Dedifferentiated amniotic fluid mesenchymal stem cell (primary cell): ENCODE data around the gene GPR32.
"Not testable (repeated sequence)": the region's sequence is repeated elsewhere in the genome, so short reads cannot be mapped to it uniquely, and the experiment has no call there.

Source experiments
- DNase-seq: peaks from one replicate; pipeline ENCODE4 v3.0.0-alpha.2; 2016; ENCODE audit errors: extremely low spot score

GPR32 gene

DNA sequence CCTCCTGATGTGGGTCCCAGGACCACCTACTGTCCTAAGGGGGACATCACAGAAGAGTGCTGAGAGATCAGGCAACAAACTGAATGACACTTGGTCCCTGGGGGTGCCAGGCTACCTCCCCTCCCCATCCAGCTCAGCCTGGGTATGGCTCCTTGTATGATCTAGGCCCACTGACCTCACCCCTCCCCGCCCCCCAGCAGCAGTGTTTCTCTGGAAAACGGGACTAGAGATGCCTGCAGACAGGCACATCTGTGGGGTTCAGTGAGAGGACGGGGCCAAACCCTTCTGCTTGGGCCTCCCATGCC is 29.2 kb downstream of the GPR32 start:
- DNase-seq = no peak

DNA sequence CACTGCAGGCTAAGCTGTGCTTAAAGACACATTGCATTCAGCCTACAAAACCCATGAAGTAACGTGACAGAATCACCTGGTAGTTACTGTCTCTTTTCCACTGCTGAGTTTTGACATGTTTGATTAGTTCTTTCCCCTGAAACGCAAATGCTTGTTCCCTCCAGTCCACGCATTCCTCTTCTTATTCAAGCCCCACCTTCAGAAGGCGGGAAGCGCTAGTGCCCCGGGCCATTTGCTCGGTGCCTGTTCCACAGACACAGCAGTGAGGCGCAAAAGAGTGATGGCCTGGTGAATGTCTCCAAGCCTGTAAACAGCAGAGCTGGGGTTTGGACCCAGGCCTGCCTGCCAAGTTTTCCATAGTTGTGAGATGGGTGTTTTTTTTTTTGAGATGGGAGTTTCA is 30.8 kb downstream of the GPR32 start:
- no peak for DNase-seq

DNA sequence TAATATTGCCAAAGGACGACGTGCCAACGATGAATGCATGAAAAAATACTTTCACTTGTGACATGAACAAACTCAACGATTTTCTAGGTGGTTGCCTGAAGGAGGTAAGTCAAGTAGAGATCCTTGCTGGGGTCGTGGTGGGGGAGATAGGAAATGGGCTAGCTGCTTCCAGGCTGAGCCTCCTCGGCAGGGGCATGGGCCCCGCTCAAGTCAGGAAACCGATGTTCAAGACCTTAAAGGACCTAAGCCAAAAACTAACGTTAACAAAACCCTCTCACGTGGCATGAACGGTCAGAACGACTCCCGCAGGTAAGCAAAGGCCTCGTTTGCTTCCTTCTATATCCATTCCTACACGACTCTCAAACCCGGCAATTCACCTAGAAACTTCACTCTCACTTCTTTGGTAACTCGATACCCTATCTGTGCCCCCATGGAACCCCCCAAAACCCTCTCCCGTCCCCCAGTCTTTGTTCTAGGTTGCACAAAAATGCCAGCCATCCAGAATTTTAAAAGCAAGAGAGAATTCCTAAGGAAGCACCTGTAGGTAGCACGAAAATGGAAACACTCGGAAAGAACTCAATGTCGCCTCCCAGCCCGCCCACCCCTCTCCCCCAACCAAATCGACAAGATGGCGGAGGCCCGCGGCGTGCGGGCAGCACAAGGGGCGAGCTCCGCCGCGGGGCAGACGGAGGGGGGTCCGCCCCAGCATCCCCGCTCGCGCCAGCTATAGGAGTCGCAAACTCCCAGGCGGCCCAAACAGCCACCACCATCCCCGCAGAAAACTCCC is 33.6 kb downstream of the GPR32 start:
- DNase-seq = no peak

DNA sequence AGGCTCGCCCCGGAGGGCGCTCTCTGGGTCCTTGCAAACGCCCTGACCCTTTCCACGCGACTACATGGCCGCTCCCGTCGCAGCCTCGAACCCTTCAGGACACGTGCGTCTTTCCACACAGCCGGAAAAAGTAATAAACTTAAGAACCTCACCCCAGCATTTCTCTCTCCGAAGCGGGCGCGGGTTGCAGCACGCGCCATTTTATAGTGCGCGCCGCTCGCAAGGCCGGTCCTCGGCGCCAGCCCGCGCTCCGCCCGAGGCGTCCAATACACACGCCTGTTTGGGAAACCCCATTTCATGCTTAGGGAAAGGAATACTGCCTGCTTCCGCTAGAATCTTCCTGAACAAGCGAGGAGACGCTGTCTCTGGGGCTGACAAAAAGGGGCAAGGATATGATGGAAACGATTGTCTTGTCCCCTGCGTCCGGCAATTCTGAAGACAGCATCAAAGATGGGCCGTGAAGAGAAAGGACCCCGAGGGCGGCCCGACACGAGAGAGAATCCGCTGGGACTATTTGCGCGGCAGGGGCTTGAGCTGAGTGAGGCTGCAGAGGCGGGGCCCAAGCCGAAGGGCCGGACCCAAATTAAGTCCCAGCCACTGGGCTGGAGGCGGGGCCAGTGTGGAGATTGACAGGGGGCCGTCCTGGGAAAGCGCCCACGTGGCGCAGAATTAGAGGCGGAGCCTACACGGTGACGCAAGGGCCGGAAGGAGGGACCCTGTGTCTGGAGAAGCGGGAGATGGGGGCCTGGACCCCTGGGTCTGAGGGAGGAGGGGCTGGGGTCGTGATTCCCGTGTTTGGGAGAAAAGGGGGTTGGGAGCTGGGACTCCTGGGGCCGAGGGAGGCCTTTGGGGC is 34.4 kb downstream of the GPR32 start:
- DNase-seq = peak; percentile 99

DNA sequence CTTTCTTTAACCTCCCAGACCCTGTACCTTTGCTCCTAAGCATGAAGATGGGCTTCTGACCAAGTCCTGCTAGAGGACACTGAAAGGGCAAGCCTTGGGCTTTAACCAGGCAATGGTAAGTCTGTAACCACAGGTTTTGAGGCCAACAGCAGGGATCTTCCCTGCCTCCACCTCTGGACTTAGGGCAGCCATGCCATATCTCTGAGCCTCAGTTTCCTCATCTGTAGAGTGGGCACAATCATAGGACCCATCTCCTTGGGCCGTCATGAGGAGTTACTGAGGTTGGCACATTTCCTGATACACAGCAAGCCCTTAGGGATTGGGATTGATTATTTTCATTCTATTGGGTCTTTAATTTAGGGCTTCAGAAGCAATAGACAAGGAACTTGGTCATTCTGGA is 38.6 kb downstream of the GPR32 start:
- DNase-seq = no peak

DNA sequence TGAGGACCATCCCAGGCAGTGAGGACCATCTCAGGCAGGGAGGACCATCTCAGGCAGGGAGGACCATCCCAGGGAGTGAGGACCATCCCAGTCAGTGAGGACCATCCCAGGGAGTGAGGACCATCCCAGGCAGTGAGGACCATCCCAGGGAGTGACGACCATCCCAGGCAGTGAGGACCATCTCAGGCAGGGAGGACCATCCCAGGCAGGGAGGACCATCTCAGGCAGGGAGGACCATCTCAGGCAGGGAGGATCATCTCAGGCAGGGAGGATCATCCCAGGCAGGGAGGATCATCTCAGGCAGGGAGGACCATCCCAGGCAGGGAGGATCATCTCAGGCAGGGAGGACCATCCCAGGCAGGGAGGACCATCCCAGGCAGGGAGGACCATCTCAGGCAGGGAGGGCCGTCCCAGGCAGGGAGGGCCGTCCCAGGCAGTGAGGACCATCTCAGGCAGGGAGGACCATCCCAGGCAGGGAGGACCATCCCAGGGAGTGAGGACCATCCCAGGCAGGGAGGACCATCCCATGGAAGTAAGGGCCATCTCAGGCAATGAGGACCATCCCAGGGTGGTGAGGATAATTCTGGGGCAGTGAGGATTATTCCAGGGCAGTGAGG is 41.5 kb downstream of the GPR32 start:
- DNase-seq = not testable (repeated sequence)

DNA sequence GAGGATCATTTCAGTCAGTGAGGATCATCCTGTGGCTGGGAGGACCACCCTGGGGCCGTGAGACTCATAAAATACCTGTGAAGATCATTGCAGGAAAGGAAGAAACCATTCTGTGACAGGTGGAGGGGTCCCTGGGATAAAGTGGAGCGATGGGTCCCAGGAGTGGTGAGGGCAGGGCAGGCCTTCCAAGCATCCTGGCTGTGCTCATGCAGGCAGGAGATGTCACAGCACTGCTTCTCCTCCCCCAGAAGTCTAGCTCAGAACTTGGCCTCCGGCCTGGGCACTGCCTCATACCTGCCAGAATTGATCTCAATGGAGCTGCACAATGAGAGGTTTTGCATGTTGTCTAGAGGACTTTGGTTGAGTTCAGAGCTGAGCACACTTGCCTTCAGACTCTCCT is 42.2 kb downstream of the GPR32 start:
- no peak for DNase-seq

DNA sequence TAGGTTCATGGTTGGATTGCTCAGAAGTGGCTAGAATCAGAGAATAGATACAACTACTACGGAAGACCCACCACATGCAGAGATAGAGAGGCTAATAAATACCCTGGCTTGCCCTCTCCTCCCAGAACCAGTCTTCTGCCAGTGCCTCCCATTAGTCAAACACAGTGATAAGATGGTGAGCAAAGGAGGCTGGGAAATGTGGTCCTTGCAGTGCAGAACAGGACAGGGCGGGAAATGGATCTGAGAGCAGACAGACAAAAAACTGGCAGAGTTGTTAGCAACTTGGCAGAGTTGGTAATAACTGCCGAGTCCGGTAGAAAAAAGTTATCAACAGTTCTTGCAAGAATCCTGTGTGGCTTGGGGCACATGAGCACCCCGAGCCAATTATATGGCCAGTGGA is 44.6 kb downstream of the GPR32 start:
- no peak for DNase-seq

DNA sequence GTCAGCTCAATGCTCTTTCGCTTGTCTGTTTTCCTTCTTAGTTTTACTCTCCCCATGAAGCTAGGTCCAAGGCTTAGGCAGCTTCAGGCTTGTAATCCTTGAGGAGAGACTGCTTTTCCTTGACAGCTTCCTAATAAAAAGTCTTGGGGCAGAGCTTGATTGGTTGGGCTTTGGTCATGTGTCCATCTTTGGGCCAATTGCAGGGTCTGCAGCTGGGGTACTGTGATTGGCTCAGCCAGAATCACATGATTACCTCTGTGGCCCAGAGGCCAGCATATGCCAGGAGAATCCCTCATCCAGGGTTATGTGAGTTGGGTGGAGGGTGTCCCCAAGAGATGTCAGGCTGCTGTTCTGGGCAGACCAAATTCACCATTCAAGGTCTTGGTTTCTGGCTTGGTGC is 45.2 kb downstream of the GPR32 start:
- DNase-seq = no peak

DNA sequence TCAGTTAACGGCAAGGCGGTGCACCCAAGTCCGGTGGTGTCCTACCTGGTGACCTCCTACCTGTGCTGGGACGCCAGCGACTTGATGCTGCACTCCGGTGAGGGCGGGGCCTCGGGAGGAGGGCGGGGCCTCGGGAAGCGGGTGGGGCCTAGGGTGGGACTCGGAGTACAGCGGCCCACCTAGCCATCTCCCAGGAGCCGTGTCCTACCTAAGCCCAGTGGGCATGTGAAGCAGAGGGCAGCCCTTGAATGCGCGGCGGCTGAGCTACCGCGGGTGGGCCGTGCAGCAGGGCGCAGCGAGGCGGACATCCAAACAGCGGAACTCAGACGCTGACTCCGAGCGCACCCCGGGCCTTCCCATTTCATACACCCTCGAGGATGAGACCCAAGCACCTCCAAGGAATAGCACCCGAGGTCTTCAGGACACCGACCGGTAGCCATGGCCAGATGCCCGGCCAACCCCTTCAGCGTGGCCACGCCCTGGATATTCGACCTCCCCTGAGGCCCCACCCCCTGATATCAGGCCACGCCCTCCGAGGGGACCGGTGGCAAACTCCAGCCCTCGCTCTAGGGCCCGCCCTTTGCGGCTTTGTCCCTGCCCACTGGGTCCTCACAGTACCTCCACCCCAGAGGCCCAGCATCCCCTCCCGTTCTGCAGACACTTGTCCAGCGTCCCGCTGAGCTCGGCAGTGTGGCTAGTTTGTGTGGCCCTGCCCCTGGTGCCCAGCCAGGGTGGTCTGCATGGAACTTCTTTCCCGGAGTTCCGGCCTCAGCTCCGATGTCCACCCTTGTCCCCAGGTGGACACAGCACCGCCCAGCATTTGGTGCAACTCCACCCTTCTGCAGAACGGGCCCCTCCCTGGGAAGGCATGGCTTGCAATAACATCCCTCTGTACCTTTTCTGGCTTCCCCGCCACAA is 47.9 kb downstream of the GPR32 start:
- DNase-seq = no peak

DNA sequence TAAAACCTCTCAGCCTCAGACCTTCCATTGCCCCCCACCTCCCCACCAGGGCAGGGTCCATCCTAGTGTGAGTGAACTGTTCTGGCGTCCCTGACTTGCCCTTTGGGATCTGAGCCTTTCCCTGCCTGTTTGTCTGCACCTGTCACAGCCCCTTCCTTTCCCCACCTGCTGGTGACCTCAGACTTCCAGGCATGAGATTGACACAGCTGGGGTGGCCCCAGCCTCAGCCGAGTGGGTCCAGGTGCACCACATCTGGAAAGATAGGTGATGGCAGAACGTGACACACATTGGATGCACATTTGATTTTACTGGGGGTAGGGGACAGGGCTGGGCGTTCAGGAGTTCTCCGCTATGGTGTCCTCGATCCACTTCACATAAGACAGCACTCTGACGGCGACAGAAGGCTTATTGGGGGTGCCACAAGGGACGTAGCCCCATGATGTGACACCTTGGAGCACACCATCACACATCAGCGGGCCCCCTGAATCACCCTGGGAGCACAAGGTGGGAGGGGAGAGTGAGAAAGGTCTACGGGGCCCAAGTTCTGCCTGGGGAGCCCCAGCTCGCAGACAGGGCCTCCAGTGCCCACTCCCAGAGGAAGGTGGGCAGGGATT is 48.7 kb downstream of the GPR32 start:
- no peak for DNase-seq

DNA sequence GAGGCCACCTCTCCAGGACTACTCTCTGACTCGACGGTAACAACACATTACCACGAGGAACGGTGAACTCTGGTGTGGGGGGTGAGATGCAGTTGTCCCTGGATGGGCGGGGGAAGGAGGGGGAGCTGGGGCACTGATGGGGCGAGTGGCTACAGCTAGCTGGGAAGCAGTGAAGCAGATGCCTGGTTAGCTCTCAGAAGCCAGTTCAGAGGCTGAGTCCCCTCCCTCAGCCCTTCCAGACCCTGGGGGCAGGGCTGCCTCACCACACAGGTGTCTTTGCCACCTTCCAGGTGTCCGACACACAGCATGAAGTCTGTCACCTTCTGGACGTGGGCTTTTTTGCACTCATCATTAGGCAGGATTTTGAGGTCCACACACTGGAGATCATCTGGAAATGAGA is 49.4 kb downstream of the GPR32 start:
- DNase-seq = no peak

DNA sequence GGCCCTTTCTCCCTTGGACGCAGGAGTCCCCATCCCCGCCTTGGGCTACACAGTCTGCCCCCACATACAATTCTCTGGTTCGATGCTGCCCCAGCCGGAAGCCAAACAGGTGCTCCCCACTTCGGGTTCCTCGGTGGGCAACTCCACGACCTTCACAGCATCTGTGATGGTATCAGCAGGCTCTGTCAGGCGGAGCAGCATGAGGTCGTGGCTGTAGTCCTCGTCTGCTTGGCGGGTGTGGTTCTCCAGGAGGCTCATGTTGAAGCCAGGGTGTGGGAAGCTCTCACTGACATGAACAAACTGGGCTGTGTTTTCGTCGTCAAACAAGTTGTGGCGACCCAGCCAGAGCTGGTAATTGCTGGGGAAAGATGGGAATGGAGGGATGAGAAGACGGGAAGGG is 49.8 kb downstream of the GPR32 start:
- DNase-seq = no peak

DNA sequence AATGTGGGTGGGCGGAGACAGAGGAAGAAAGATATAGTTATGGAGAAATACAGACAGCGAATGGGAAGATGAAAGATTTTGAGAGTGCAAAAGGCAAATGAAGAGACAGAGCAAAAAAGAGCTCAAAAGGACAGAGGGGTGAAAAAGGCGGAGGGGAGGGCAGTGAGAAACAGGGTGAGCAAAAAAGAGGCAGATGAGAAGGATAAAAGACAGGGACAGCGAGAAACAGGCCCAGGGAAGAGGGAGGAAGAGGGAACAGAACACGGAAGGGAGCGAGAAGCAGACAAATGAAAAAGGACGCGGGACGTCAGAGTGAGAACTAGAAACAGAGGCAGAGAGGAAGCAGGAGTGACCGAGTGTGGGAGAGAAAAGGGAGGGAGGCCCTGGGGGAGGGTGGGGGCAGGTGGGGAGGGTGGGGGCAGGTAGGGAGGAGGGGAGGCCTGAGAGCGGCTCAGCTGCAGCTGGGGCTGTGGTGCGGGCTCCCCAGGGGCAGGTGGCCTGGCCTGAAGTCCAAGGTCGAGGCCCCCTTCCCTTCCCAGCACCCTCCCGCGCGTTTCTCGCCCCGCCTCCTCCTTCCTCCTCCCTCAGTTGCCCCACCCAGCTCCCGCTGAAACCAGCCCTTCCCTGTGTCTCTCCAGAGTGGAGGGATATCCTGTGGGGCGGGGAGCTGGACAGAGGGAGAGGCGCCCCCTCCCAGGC is 50.4 kb downstream of the GPR32 start:
- no peak for DNase-seq

DNA sequence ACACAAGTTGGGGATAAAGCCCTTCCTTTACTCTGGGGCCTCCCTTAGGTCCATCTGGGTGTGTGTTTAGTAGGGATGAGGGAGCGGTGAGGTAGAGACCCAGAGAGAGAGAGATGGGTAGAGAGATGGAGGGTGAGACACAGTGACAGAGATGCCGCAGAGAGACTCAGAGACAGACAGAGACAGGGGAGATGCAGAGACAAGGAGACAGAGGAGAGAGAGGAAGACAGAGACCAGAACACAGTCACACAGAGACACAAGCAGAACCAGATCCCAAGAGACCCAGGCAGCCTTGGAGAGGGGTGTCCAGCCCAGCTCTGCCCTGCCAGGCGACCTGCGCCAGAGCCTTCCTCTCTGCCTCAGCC is 51.0 kb downstream of the GPR32 start:
- DNase-seq = no peak
